Stimulated activated CD4-positive, alpha-beta T cell treated with anti-CD3 and anti-CD28 coated beads, Interleukin-15, amount 100 ng/mL, for 48 hours (primary cell): ENCODE measurements around the gene LINGO1.

Experiments
- DNase-seq, 2 donors: peaks; one replicate each; pipeline ENCODE4 v3.0.0-alpha.2; 2020; ENCODE audit warnings: low read depth in 2 of 2

LINGO1 gene

GRCh38 chr15:77572186-77572585 lies 60.5 kb downstream of the LINGO1 start:
- DNase-seq, result no peak

GRCh38 chr15:77571741-77572140 lies 61.0 kb downstream of the LINGO1 start:
- DNase-seq, result no peak

DNA sequence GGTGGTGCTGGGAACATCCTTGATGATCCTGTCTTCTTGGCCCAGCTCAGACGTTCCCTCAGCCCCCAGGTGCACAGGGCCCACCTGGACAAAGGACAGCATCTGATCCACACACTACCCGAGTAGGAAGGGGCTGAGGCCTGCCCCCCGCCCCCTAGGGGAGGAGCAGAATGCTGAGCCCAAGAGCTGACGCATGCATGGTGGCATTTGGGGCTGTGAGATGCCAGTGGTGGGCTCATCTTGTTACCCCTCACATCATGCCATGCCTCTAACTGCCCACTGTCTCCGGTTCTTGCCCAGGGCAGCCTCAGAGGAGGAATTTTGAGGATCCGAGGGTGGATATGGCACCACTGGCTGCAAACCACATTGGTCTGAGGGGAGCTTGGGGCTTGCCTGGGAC lies 61.5 kb downstream of the LINGO1 start:
- no peak for DNase-seq

GRCh38 chr15:77569729-77570125 lies 63.0 kb downstream of the LINGO1 start:
- DNase-seq, result no peak

- DNase-seq, result no peak
These were observed 63.6 kb downstream of the LINGO1 start for GRCh38 chr15:77568973-77569728.

DNA sequence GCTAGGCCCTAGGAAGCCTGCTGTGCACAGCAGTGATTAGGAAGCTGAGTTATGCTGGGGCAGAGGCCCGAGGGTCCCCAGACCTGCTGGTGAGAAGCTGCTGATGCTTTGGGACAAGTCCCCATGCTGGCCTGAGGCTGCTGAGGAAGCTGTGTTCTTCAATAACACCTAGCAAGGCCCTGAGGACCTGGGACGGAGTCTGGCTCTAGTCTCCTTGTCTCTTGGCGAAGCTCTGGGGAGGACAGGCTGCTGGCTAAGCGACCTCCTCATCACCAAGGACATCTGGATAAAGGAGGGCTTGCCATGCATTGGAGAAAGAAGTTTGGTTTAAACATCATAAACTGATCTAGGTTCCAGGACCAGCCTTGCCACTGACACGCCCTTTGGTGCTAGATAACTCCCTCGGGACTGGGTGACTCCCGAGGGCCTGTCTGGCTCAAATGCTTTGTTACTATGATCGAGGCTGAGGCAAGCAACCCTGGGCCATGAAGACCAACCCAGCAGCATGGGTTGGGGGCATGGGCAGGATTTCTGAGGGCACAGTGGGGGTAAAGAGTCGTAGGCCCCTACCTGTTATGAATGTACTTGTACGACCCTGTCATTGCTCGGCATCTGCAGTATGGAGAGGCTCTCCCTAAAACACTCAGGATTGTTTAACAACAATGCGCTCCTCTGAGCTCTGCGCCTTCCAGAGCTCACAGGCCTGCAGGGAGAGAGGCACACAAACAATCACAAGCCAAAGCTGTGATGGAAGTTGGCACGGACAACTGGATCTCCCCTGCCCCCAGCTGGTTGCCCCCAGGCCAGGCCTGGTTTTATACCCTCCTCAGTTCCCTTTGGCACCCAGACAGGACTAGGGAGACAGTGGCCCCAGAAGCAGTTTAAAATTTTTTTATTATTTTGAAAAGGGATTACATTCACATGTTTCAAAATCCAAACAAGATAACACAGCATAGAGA lies 64.4 kb downstream of the LINGO1 start:
- no peak for DNase-seq

DNA sequence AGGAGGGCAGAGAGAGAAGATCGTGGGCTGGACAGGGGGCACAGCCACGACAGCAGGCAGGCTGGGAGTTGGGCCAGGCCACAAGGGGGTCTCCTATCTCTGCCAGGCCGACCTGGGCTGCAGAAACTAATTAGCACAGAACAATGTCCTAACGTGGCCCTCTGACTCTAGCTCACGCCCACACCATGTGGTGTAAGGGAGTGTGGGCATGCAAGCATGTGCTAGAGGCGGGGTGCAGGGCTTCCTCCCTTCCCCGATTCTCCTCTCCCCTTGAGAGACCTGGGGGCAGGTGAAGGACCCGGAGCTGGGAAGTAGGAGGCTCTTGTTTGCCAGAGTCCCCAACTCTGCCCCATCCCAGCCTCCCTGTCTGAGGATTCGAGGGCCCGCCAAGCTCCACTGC lies 65.5 kb downstream of the LINGO1 start:
- no peak for DNase-seq

DNA sequence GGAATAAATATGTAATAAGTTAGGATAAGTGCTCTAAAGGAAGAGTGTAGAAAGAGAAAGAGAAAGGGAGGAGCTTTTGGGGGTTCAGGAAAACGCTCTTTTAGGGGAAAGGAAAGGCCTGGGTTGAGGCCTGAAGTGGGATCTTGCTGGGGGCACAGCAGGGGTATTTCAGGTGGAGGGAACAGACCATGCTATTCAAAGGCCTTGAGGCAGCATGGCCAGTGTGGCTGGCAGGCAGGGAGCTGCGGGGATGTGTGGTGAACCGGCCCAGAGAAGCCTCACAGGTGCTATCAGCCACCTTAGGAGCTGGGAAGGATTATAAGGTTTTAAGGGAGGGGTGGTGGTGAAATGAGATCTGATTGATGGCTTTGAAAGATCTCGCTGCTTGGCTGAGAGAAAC lies 66.6 kb downstream of the LINGO1 start:
- no peak for DNase-seq

DNA sequence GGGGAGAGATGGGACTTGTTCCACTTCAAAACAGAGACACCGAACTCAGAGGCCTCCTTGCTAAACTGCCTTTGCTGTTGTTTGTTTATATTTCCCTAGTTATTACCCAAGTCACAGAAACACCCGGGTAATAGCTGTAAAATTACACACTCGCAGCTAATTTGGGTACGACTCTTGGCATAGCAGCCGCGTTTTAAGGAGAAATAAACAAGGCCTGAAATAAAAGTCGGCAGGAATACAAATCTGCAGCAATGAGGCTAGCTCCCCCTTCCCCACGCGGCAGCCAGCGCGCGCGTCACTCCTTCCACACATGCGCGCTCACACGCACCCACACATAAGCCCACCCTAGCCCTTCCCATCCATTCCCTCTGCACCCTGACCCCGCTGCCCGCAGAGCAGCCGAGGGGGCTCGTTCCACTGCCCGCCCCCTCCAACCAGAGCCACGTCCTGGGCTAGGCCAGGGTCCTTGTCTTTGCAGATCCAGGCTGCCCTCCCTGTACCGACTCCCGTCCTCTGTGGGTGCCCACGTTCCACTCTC lies 67.3 kb downstream of the LINGO1 start:
- no peak for DNase-seq

GRCh38 chr15:77564938-77565337 lies 67.8 kb downstream of the LINGO1 start:
- DNase-seq, result no peak

DNA sequence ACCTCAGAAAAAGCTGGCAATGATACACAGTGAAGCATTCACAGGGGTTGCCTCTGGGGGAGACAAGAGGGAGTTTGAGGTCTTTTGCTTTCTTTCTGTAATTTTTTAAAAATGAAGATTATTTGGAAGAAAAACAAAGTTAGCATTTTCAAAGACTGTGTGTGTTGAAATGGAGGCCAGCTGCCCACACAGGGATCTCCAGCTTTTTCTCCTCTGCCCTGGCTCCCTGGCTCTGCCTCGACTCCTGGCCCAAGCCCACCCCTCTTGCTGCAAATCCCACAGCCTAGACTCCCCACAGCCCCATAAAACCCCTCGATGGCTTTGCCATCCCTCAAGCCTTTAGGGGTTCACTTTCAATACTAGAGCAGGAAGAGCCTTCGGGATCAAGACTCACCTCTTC lies 68.4 kb downstream of the LINGO1 start:
- DNase-seq, result no peak

- no peak for DNase-seq
These were observed 69.0 kb downstream of the LINGO1 start for GRCh38 chr15:77563623-77564156.
